HepG2 (cell line): ENCODE measurements around the gene AQP5. TPM values are rescaled to one million over a fixed set of nuclear protein-coding genes. Genes with fewer than 3 reads are reported as not detected.

Source experiments
- DMAP1 ChIP-seq: IDR thresholded peaks from 2 replicates; pipeline ENCODE4 v1.6.1; 2016
- ELF1 ChIP-seq: sonication (generic); formaldehyde crosslinking; IDR thresholded peaks from 2 replicates; pipeline ENCODE4 v1.4.0; 2020; ENCODE audit warnings: missing genetic modification reagents
- FOXO1 ChIP-seq: sonication (generic); formaldehyde crosslinking; IDR thresholded peaks from 2 replicates; pipeline ENCODE4 v1.4.0; 2020; ENCODE audit warnings: missing genetic modification reagents
- GFI1 ChIP-seq: sonication (generic); formaldehyde crosslinking; IDR thresholded peaks from 2 replicates; pipeline ENCODE4 v1.5.0; 2020; ENCODE audit warnings: missing genetic modification reagents, mild to moderate bottlenecking, borderline replicate concordance
- GTF2F1 ChIP-seq: fragments of 150-350 bp; IDR thresholded peaks from 2 replicates; pipeline ENCODE4 v1.6.1; 2014; ENCODE audit warnings: low read length
- KDM3A ChIP-seq: IDR thresholded peaks from 2 replicates; pipeline ENCODE4 v1.6.1; 2018; ENCODE audit warnings: low read depth, missing compliant biosample characterization
- KLF11 ChIP-seq: IDR thresholded peaks from 2 replicates; pipeline ENCODE4 v1.6.1; 2016; ENCODE audit warnings: missing compliant biosample characterization
- SPEN ChIP-seq: sonication (generic); formaldehyde crosslinking; IDR thresholded peaks from 2 replicates; pipeline ENCODE4 v1.5.1; 2020; ENCODE audit warnings: low read depth, mild to moderate bottlenecking, missing genetic modification reagents
- TGIF2 ChIP-seq: IDR thresholded peaks from 2 replicates; pipeline ENCODE4 v1.6.1; 2016; ENCODE audit warnings: control low read depth, missing compliant biosample characterization
- ZBTB26 ChIP-seq: IDR thresholded peaks from 2 replicates; pipeline ENCODE4 v1.6.1; 2016; ENCODE audit warnings: missing compliant biosample characterization, missing genetic modification reagents, borderline replicate concordance
- ZBTB4 ChIP-seq: sonication (generic); formaldehyde crosslinking; IDR thresholded peaks from 2 replicates; pipeline ENCODE4 v1.4.0; 2020; ENCODE audit warnings: missing genetic modification reagents, mild to moderate bottlenecking, borderline replicate concordance
- ZNF232 ChIP-seq: sonication (generic); formaldehyde crosslinking; IDR thresholded peaks from 2 replicates; pipeline ENCODE4 v1.4.0; 2020; ENCODE audit warnings: missing genetic modification reagents, borderline replicate concordance
- ZNF572 ChIP-seq: sonication (generic); formaldehyde crosslinking; IDR thresholded peaks from 2 replicates; pipeline ENCODE4 v1.5.1; 2020; ENCODE audit warnings: mild to moderate bottlenecking, missing genetic modification reagents
- ZNF687 ChIP-seq: sonication (generic); formaldehyde crosslinking; IDR thresholded peaks from 2 replicates; pipeline ENCODE4 v1.5.1; 2020; ENCODE audit warnings: mild to moderate bottlenecking, missing genetic modification reagents, moderate library complexity
- ZNF737 ChIP-seq: sonication (generic); formaldehyde crosslinking; IDR thresholded peaks from 2 replicates; pipeline ENCODE4 v1.5.0; 2020; ENCODE audit warnings: missing genetic modification reagents, mild to moderate bottlenecking, borderline replicate concordance
- polyA plus RNA-seq, 8 experiments: library from polyadenylated mRNA; depleted of rRNA in 3 of 8; stranded (reverse) in 7 of 8; unstranded in 1 of 8; fragments of >200 nt; fragmentation: Illumina TruSeq in 4 of 8; extraction: Trizol in 4 of 8; gene quantifications; 2 replicates each; pipeline versions ENCODE4 v1.2.1 to v1.2.3, GENCODE V29; 2011 to 2016; ENCODE audit warnings: low read depth in 4 of 8, missing spikeins in 1 of 8, mixed read lengths in 1 of 8; ENCODE audit not compliant: insufficient read depth in 1 of 8
- total RNA-seq, 5 experiments: library from RNA; depleted of rRNA; stranded (reverse); fragments of >200 nt; fragmentation: Illumina TruSeq; extraction: Trizol; gene quantifications; 2 replicates each; pipeline ENCODE4 v1.2.3, GENCODE V29; 2016; ENCODE audit warnings: low read depth in 1 of 5
- TF ChIP-seq, protein P1 (sequence below): sonication (generic); formaldehyde crosslinking; IDR thresholded peaks from 2 replicates; pipeline ENCODE4 v1.4.0; 2020; ENCODE audit warnings: missing genetic modification reagents
- TF ChIP-seq, protein P2 (sequence below): sonication (generic); formaldehyde crosslinking; IDR thresholded peaks from 2 replicates; pipeline ENCODE4 v1.5.0; 2020; ENCODE audit warnings: mild to moderate bottlenecking, missing genetic modification reagents

The AQP5 gene
- total and polyA plus RNA-seq, 2 of the 13 experiments (the other 11 are each of a cell fraction or from before 2014, with no cell fraction given) = not detected

DNA sequence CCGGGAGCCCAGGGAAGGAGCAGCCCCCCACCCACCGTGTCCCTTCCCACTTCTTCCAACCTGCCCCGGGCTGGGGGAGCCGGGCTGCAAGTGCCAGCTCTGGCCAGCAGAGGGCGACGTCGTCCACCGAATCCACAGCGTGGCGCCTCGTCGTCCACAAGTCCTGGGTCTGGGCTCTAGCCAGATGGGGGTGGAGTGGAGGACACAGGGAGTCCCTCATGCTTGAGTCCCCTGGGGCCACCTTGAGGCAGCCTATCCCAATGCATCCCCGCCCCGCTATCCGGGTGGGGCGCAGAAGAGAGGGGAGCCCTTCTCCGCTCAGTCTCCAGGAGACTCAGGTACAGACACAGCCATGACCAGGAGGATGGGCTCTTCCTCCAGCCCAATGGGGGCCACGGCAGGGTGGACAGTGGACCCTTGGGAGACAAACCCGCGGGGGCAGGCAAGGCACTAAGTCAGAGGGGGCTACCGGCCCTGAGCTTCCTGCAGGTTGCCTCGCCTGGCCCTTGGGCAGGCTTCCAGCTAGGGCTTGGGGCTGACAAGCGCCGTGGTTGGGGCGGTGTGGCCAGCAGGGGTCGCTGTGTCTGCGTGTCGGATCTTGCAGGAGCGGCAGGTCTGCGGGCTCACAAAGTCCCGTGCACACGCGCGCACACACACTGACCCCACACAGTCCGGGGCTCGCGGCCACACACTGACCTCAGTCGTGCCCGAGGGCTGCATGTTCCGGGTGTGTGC lies 5.5 kb downstream of the AQP5 start (continued):
- TF ChIP-seq GFI1 (CRISPR knock-in tag) = 0 out of 2 replicates have a peak, but pooled peaks have one; percentile 57
- peak; percentile 80 for TF ChIP-seq ZBTB4 (CRISPR knock-in tag)
- 0 out of 2 replicates have a peak, but pooled peaks have one; percentile 59 for TF ChIP-seq KDM3A
- no peak for TF ChIP-seq GTF2F1
- TF ChIP-seq FOXO1 = peak; percentile 52
- no peak for TF ChIP-seq ELF1 (CRISPR knock-in tag)
- no peak for TF ChIP-seq ZNF737 (CRISPR knock-in tag)
- no peak for TF ChIP-seq DMAP1
- TF ChIP-seq ZNF572 (CRISPR knock-in tag) = peak; percentile 13; the same call in 1 of the 2 replicates
- TF ChIP-seq SPEN (CRISPR knock-in tag) = no peak
- TF ChIP-seq ZNF232 = no peak
- peak; percentile 75 for TF ChIP-seq ZNF687
- TF ChIP-seq ZBTB26 (CRISPR knock-in tag) = no peak
- no peak for TF ChIP-seq TGIF2 (CRISPR knock-in tag)
- 0 out of 2 replicates have a peak, but pooled peaks have one; percentile 51 for TF ChIP-seq KLF11 (CRISPR knock-in tag)
- TF ChIP-seq, protein P1, sequence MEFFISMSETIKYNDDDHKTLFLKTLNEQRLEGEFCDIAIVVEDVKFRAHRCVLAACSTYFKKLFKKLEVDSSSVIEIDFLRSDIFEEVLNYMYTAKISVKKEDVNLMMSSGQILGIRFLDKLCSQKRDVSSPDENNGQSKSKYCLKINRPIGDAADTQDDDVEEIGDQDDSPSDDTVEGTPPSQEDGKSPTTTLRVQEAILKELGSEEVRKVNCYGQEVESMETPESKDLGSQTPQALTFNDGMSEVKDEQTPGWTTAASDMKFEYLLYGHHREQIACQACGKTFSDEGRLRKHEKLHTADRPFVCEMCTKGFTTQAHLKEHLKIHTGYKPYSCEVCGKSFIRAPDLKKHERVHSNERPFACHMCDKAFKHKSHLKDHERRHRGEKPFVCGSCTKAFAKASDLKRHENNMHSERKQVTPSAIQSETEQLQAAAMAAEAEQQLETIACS (CRISPR knock-in tag) = 0 out of 2 replicates have a peak, but pooled peaks have one; percentile 41
- TF ChIP-seq, protein P2, sequence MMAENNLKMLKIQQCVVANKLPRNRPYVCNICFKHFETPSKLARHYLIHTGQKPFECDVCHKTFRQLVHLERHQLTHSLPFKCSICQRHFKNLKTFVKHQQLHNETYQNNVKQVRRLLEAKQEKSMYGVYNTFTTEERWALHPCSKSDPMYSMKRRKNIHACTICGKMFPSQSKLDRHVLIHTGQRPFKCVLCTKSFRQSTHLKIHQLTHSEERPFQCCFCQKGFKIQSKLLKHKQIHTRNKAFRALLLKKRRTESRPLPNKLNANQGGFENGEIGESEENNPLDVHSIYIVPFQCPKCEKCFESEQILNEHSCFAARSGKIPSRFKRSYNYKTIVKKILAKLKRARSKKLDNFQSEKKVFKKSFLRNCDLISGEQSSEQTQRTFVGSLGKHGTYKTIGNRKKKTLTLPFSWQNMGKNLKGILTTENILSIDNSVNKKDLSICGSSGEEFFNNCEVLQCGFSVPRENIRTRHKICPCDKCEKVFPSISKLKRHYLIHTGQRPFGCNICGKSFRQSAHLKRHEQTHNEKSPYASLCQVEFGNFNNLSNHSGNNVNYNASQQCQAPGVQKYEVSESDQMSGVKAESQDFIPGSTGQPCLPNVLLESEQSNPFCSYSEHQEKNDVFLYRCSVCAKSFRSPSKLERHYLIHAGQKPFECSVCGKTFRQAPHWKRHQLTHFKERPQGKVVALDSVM (CRISPR knock-in tag) = peak; percentile 49; the same call in 1 of the 2 replicates
